H9 (cell line): Measurements from ENCODE around the gene ITPR1. TPM values are rescaled to one million over a fixed set of nuclear protein-coding genes. Genes with fewer than 3 reads are reported as not detected.

ENCODE experiments used
- DNase-seq: peaks from one replicate; pipeline ENCODE4 v3.0.0-alpha.2; 2017
- H2AFZ ChIP-seq: one replicate; pipeline ENCODE4 v1.6.1; 2013; ENCODE audit warnings: mild to moderate bottlenecking, low read length, control low read depth, moderate library complexity
- H2AK5ac ChIP-seq: 2 replicates; pipeline ENCODE4 v1.6.1; 2013; ENCODE audit warnings: low read length, control low read depth, mixed read lengths; ENCODE audit not compliant: insufficient read length
- H2BK120ac ChIP-seq: one replicate; pipeline ENCODE4 v1.6.1; 2013; ENCODE audit warnings: low read depth, mild to moderate bottlenecking, low read length, control low read depth, inconsistent platforms; ENCODE audit not compliant: poor library complexity, severe bottlenecking
- H2BK12ac ChIP-seq: 2 replicates; pipeline ENCODE4 v1.6.1; 2013; ENCODE audit warnings: low read length, control low read depth, mixed read lengths, low read depth; ENCODE audit not compliant: insufficient read length
- H2BK15ac ChIP-seq: 2 replicates; pipeline ENCODE4 v1.6.1; 2013; ENCODE audit warnings: low read depth, low read length, control low read depth
- H2BK20ac ChIP-seq: one replicate; pipeline ENCODE4 v1.6.1; 2013; ENCODE audit warnings: low read depth, mild to moderate bottlenecking, low read length, control low read depth, inconsistent platforms; ENCODE audit not compliant: poor library complexity, severe bottlenecking
- H2BK5ac ChIP-seq: 2 replicates; pipeline ENCODE4 v1.6.1; 2013; ENCODE audit warnings: low read length, control low read depth, mixed read lengths; ENCODE audit not compliant: insufficient read length
- H3K14ac ChIP-seq: 2 replicates; pipeline ENCODE4 v1.6.1; 2013; ENCODE audit warnings: low read length, control low read depth; ENCODE audit not compliant: insufficient read depth
- H3K18ac ChIP-seq: 2 replicates; pipeline ENCODE4 v1.6.1; 2013; ENCODE audit warnings: low read depth, mild to moderate bottlenecking, mixed read lengths, low read length, control low read depth; ENCODE audit not compliant: insufficient read length
- H3K23ac ChIP-seq: 2 replicates; pipeline ENCODE4 v1.6.1; 2013; ENCODE audit warnings: low read length, control low read depth, mixed read lengths, low read depth; ENCODE audit not compliant: insufficient read length
- H3K23me2 ChIP-seq: 2 replicates; pipeline ENCODE4 v1.6.1; 2013; ENCODE audit warnings: low read depth, mild to moderate bottlenecking, mixed read lengths, low read length, control low read depth; ENCODE audit not compliant: insufficient read length, poor library complexity, severe bottlenecking
- H3K27ac ChIP-seq: 2 replicates; pipeline ENCODE4 v1.5.1; 2013; ENCODE audit warnings: low read length, control low read depth, mixed read lengths, low read depth; ENCODE audit not compliant: insufficient read length
- H3K27me3 ChIP-seq: 2 replicates; pipeline ENCODE4 v1.6.1; 2013; ENCODE audit warnings: low read length, control low read depth, inconsistent platforms; ENCODE audit not compliant: insufficient read depth
- H3K4ac ChIP-seq: 2 replicates; pipeline ENCODE4 v1.6.1; 2013; ENCODE audit warnings: low read depth, mild to moderate bottlenecking, control low read depth, inconsistent platforms, low read length, moderate library complexity
- H3K4me1 ChIP-seq: 2 replicates; pipeline ENCODE4 v1.6.1; 2013; ENCODE audit warnings: low read length, control low read depth, inconsistent platforms; ENCODE audit not compliant: insufficient read depth
- H3K4me2 ChIP-seq: 2 replicates; pipeline ENCODE4 v1.6.1; 2013; ENCODE audit warnings: low read length, control low read depth, mixed read lengths; ENCODE audit not compliant: insufficient read length, insufficient read depth
- H3K56ac ChIP-seq: 2 replicates; pipeline ENCODE4 v1.6.1; 2013; ENCODE audit warnings: low read depth, mild to moderate bottlenecking, mixed read lengths, low read length, control low read depth; ENCODE audit not compliant: insufficient read length
- H3K79me1 ChIP-seq: 2 replicates; pipeline ENCODE4 v1.6.1; 2013; ENCODE audit warnings: low read depth, mild to moderate bottlenecking, moderate library complexity, low read length, control low read depth, inconsistent platforms; ENCODE audit not compliant: insufficient read depth, poor library complexity, severe bottlenecking
- H3K79me2 ChIP-seq: 2 replicates; pipeline ENCODE4 v1.6.1; 2013; ENCODE audit warnings: low read length, control low read depth, inconsistent platforms; ENCODE audit not compliant: insufficient read depth
- H3K9ac ChIP-seq: 2 replicates; pipeline ENCODE4 v1.6.1; 2013; ENCODE audit warnings: low read length, control low read depth, mixed read lengths; ENCODE audit not compliant: insufficient read length; ENCODE audit errors: extremely low read depth
- H3K9me3 ChIP-seq: one replicate; pipeline ENCODE4 v1.6.1; 2013; ENCODE audit warnings: low read depth, low read length, inconsistent platforms; ENCODE audit not compliant: control insufficient read depth
- H3T11ph ChIP-seq: one replicate; pipeline ENCODE4 v1.6.1; 2013; ENCODE audit warnings: mild to moderate bottlenecking, low read length, control low read depth, inconsistent platforms
- H4K20me1 ChIP-seq: one replicate; pipeline ENCODE4 v1.6.1; 2013; ENCODE audit not compliant: control insufficient read depth, insufficient read length, insufficient read depth
- H4K5ac ChIP-seq: 2 replicates; pipeline ENCODE4 v1.6.1; 2013; ENCODE audit warnings: low read depth, mild to moderate bottlenecking, mixed read lengths, low read length, control low read depth; ENCODE audit not compliant: insufficient read length
- H4K8ac ChIP-seq: replicated peaks from 2 replicates; pipeline ENCODE4 v1.6.1; 2013; ENCODE audit warnings: low read length, control low read depth, mixed read lengths, low read depth; ENCODE audit not compliant: insufficient read length
- H4K91ac ChIP-seq: 2 replicates; pipeline ENCODE4 v1.6.1; 2013; ENCODE audit warnings: low read depth, mild to moderate bottlenecking, moderate library complexity, mixed read lengths, low read length, control low read depth; ENCODE audit not compliant: insufficient read length
- H3K27ac Mint-ChIP-seq, 3 experiments: 2 replicates in 2 of 3; 3 replicates in 1 of 3; pipeline ENCODE4 v1.8.0; 2020 to 2021; ENCODE audit warnings: mixed read lengths in 3 of 3, mild to moderate bottlenecking in 1 of 3, moderate library complexity in 1 of 3
- H3K27me3 Mint-ChIP-seq: 2 replicates; pipeline ENCODE4 v1.8.0; 2021; ENCODE audit warnings: low read depth, mild to moderate bottlenecking, moderate library complexity, mixed read lengths
- H3K36me3 Mint-ChIP-seq, 3 experiments: 2 replicates in 2 of 3; 3 replicates in 1 of 3; pipeline ENCODE4 v1.8.0; 2020 to 2021; ENCODE audit warnings: low read depth in 3 of 3, mixed read lengths in 3 of 3; ENCODE audit not compliant: insufficient read depth in 1 of 3
- H3K4me1 Mint-ChIP-seq, 2 experiments: 2 replicates each; pipeline ENCODE4 v1.8.0; 2020; ENCODE audit warnings: mixed read lengths in 2 of 2
- H3K4me3 Mint-ChIP-seq, 2 experiments: 2 replicates in 1 of 2; 3 replicates in 1 of 2; pipeline ENCODE4 v1.8.0; 2020 to 2021; ENCODE audit warnings: mild to moderate bottlenecking in 2 of 2, mixed read lengths in 2 of 2, moderate library complexity in 1 of 2
- H3K9me3 Mint-ChIP-seq, 2 experiments: 2 replicates in 1 of 2; 3 replicates in 1 of 2; pipeline ENCODE4 v1.8.0; 2020; ENCODE audit warnings: mild to moderate bottlenecking in 2 of 2, mixed read lengths in 2 of 2, moderate library complexity in 1 of 2
- WGBS: extraction: QIAGEN DNeasy Blood & Tissue Kit; methylation state at CpG from one replicate; pipeline ENCODE4 v1.1.7; 2013; ENCODE audit warnings: missing lambda C conversion rate, low lambda C conversion rate, mixed read lengths; ENCODE audit not compliant: insufficient read length; ENCODE audit errors: extremely low coverage; 5-methylcytosine and 5-hydroxymethylcytosine counted together
- total RNA-seq: library from RNA; stranded (reverse); gene quantifications from 2 replicates; pipeline ENCODE4 v1.2.1, GENCODE V29; 2021
- TF ChIP-seq, protein P1 (sequence below): fragments of 200-600 bp; sonication (generic); conservative IDR thresholded peaks from 3 replicates; pipeline ENCODE4 v1.8.0; 2021; ENCODE audit warnings: antibody characterized with exemption, mild to moderate bottlenecking

ITPR1 gene
- total RNA-seq, 1 experiment from 2014 or later = 4.2 TPM

GRCh38 chr3:4614927-4615326 is 121.8 kb downstream of the ITPR1 start:
- H3K27me3 ChIP-seq = no peaks in the 10 kb centered on the region
- H3K9me3 ChIP-seq = no peaks in the 10 kb centered on the region
- Mint-ChIP-seq H3K9me3 (no peaks in the 10 kb centered on the region), H3K27me3 (no peaks in the 10 kb centered on the region), H3K36me3 (no peaks in the 10 kb centered on the region), H3K4me1 (no peaks in the 10 kb centered on the region), H3K27ac (no peak overlapping the region), H3K4me3 (no peak overlapping the region)
- H2BK5ac ChIP-seq = no peak overlapping the region
- no peak overlapping the region for H2BK12ac ChIP-seq
- H3K14ac ChIP-seq = no peak overlapping the region; the same call in 1 of the 2 replicates
- no peak overlapping the region for H3K27ac ChIP-seq
- no peak overlapping the region for H3K56ac ChIP-seq
- no peaks in the 10 kb centered on the region for H3K4me1 ChIP-seq
- no peak overlapping the region for H2BK120ac ChIP-seq
- WGBS = no CpG with 5 or more reads among the region's 3 CpGs
- H3K9ac ChIP-seq = no peak overlapping the region
- H4K20me1 ChIP-seq = no peaks in the 10 kb centered on the region
- H3K79me2 ChIP-seq = no peaks in the 10 kb centered on the region
- H2BK20ac ChIP-seq = no peak overlapping the region
- no peak overlapping the region for H4K5ac ChIP-seq
- DNase-seq = no peak
- TF ChIP-seq, protein P1, sequence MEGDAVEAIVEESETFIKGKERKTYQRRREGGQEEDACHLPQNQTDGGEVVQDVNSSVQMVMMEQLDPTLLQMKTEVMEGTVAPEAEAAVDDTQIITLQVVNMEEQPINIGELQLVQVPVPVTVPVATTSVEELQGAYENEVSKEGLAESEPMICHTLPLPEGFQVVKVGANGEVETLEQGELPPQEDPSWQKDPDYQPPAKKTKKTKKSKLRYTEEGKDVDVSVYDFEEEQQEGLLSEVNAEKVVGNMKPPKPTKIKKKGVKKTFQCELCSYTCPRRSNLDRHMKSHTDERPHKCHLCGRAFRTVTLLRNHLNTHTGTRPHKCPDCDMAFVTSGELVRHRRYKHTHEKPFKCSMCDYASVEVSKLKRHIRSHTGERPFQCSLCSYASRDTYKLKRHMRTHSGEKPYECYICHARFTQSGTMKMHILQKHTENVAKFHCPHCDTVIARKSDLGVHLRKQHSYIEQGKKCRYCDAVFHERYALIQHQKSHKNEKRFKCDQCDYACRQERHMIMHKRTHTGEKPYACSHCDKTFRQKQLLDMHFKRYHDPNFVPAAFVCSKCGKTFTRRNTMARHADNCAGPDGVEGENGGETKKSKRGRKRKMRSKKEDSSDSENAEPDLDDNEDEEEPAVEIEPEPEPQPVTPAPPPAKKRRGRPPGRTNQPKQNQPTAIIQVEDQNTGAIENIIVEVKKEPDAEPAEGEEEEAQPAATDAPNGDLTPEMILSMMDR = no peak
- no peak overlapping the region for H3T11ph ChIP-seq
- no peak overlapping the region for H3K23ac ChIP-seq
- H4K91ac ChIP-seq = no peak overlapping the region
- H2BK15ac ChIP-seq = no peak overlapping the region
- no peak overlapping the region for H4K8ac ChIP-seq
- no peak overlapping the region for H2AFZ ChIP-seq
- no peak overlapping the region for H3K18ac ChIP-seq
- H2AK5ac ChIP-seq = no peak overlapping the region
- H3K23me2 ChIP-seq = no peaks in the 10 kb centered on the region
- H3K4me2 ChIP-seq = no peak overlapping the region
- no peaks in the 10 kb centered on the region for H3K79me1 ChIP-seq
- H3K4ac ChIP-seq = no peak overlapping the region
